ENCODE data around the gene IFITM10. TPM values are rescaled to one million over a fixed set of nuclear protein-coding genes. Genes with fewer than 3 reads are reported as not detected.
A peak's percentile ranks its signal among the peaks of the same experiment; 100 is the strongest.

Gene IFITM10
- total and polyA plus RNA-seq, 9 of the 15 experiments (the other 6 are each of a cell fraction or from before 2014, with no cell fraction given), result 0.08 to 0.13 (median 0.09) TPM; not detected in 6

- Histone ChIP-seq H3K9me1 (ENCODE audit: control insufficient read depth, insufficient read depth, low read length) (no peaks in the 10 kb centered on the region), H3K9me3 (replicated peaks; ENCODE audit: control insufficient read depth, insufficient read depth, low read depth, low read length) (no peaks in the 10 kb centered on the region), H3K36me3 (ENCODE audit: control insufficient read depth, insufficient read depth, low read length) (no peaks in the 10 kb centered on the region), H3K9ac (ENCODE audit: insufficient read depth in 1 of 2, low read depth in 2 of 2, low read length in 2 of 2) (no peak overlapping the region), H3K27me3 (ENCODE audit: control insufficient read depth in 2 of 2, insufficient read depth in 2 of 2, low read length in 2 of 2) (peaks cover 10 to 38% of the 10 kb centered on the region in 2 experiments; a peak in 4 of 5 replicates), H3K4me2 (ENCODE audit: insufficient read depth, low read length) (no peak overlapping the region), H3K27ac (ENCODE audit: extremely low read depth, low read depth, low read length) (no peak overlapping the region), H3K4me1 (replicated peaks in 1 of 2; ENCODE audit: control insufficient read depth in 2 of 2, insufficient read depth in 2 of 2, low read length in 2 of 2) (peaks cover 13 to 62% of the 10 kb centered on the region in 2 experiments), H3K79me2 (ENCODE audit: control insufficient read depth, insufficient read depth, low read length) (no peaks in the 10 kb centered on the region), H2AFZ (ENCODE audit: low read depth, low read length) (peak overlapping the region; percentile 29; the same call in 1 of the 2 replicates), H4K20me1 (replicated peaks; ENCODE audit: control insufficient read depth, insufficient read depth, low read length) (no peaks in the 10 kb centered on the region; the same call in 1 of the 2 replicates), H3K4me3 (no peak overlapping the region)
- no TSS peak for BruUV-seq (replicated peaks)
- no peak for ATAC-seq
- ChIA-PET POLR2A (interaction anchor here (0.9 kb wide), 1 partner anchor 15 kb away, joined by 3 read pairs; no protein-coding TSS in a partner anchor), CTCF (ENCODE audit: low intra/inter-chr PET ratio) (no interaction called here)
- no peak for DNase-seq (ENCODE audit: extremely low read depth in 1 of 4, low spot score in 3 of 4)
- TF ChIP-seq MAFG (tag; conservative IDR thresholded peaks at IDR 0.05) (no peak), ZNF280B (CRISPR knock-in tag; IDR thresholded peaks at IDR 0.05) (no peak), NONO (IDR thresholded peaks at IDR 0.05; ENCODE audit: low read depth in 2 of 2, low read length in 1 of 2) (no peak), CXXC5 (CRISPR knock-in tag; IDR thresholded peaks at IDR 0.05) (no peak), LARP7 (IDR thresholded peaks at IDR 0.05) (no peak), SNAPC5 (CRISPR knock-in tag; IDR thresholded peaks at IDR 0.05) (no peak), HDGF (IDR thresholded peaks at IDR 0.05) (no peak), PHF8 (IDR thresholded peaks at IDR 0.05; ENCODE audit: borderline replicate concordance, low read length) (no peak), ZNF785 (CRISPR knock-in tag; IDR thresholded peaks at IDR 0.05) (no peak), ELF4 (CRISPR knock-in tag; IDR thresholded peaks at IDR 0.05) (no peak), CREM (IDR thresholded peaks at IDR 0.05; ENCODE audit: low read depth) (no peak), MAZ (CRISPR knock-in tag; conservative IDR thresholded peaks at IDR 0.05 in 1 of 2, IDR thresholded peaks at IDR 0.05 in 1 of 2) (no peak), ZNF23 (CRISPR knock-in tag; IDR thresholded peaks at IDR 0.05) (no peak), CGGBP1 (CRISPR knock-in tag; IDR thresholded peaks at IDR 0.05) (no peak)
- no peak for FAIRE-seq
- in situ Hi-C loops (cut with MboI) (no loop called here), intact Hi-C loops (cut with micrococcal nuclease) (no loop called here)
- 48% methylated on average over 2 of the region's 2 CpGs for WGBS (ENCODE audit: insufficient coverage, low coverage, missing lambda C conversion rate)
Observed at GRCh38 chr11:1777737-1778136, 27.3 kb upstream of the IFITM10 start.

Data from K562 (cell line).